C4-2B (cell line): ENCODE results near the gene VEPH1.

Source experiments
- H3K27ac ChIP-seq: fragments of 450-650 bp; 2 replicates; pipeline ENCODE4 v1.5.1; 2017
- CTCF ChIP-seq: fragments of 450-650 bp; conservative IDR thresholded peaks from 2 replicates; pipeline ENCODE4 v1.5.1; 2017; ENCODE audit warnings: mild to moderate bottlenecking
- ZFX ChIP-seq: fragments of 450-650 bp; IDR thresholded peaks from 2 replicates; pipeline ENCODE4 v1.6.1; 2017

VEPH1 gene

DNA sequence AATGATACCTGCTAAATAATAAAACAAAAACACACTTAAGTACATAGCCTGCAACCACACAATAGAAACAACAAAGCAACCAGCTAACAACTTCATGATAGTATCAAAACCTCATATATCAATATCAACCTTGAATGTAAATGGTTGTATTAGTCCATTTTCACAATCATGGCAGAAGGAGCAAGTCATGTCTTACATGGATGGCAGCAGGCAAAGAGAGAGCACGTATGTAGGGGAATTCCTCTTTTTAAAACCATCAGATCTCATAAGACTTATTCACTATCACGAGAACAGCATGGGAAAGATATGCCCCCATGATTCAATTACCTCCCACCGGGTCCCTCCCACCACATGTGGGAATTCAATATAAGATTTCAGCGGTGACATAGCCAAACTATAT is 111.1 kb downstream of the VEPH1 start:
- no peak for TF ChIP-seq ZFX
- TF ChIP-seq CTCF = no peak

DNA sequence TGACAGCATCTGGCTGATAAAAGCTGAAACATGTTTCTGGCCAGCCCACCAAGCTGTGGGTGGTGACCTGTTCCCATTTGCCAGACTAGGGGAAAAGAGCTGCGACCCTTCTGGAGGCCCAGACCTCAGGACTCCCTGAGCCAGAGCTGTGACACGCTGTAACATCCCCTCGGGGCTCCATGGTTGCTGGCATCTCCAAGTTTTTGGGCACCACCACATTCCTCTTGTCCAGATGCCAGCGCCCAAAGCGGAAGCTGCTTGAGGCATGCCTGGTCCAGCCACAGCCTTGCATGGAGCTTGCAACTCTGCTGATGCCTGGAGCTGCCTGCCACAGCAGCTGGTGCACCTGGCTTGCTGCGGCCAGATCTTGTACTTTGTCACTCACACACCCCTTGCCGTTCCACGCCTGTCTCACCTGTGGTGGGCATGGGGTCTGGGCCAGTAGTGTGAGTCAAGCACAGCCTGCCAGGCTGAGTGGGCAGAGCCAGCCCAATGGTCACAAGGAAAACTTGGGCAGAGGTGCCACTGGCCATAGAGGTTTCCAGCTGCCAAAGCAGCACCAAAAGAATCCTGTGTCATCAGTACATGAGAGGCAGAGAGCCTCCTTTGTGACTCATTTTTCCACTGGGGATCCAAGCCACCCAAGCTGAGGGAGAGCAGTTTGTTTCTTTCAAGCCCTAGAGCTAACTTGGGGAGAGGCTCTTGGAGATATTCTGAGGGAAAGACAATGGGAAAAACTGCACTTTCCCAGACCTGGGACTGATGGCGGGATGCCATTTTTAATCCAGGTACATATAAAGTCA is 112.3 kb downstream of the VEPH1 start:
- TF ChIP-seq CTCF = no peak
- no peak for TF ChIP-seq ZFX
- no peak overlapping the region for H3K27ac ChIP-seq

More for the DNA sequence above, 111.1 kb downstream of the VEPH1 start:
- no peak overlapping the region for H3K27ac ChIP-seq

DNA sequence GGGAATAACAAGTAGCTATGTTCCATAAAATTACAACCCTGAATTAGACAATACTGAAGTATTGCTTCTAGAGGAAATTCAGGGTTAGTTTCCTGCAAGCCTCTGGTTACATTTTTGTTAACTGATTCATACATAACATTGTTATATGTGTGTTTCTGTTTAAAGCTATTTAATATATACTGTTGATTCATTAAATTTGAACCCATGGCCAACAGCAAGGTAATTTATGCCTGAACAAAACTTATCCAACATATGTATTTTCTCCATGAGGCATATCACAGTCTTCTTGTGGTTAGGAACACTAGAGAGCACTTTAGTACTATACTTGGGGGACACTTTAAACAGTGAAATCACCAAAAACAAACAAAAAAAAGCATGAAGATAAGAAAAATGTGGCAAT is 114.2 kb downstream of the VEPH1 start:
- no peak for TF ChIP-seq CTCF
- TF ChIP-seq ZFX = no peak
- no peak overlapping the region for H3K27ac ChIP-seq

DNA sequence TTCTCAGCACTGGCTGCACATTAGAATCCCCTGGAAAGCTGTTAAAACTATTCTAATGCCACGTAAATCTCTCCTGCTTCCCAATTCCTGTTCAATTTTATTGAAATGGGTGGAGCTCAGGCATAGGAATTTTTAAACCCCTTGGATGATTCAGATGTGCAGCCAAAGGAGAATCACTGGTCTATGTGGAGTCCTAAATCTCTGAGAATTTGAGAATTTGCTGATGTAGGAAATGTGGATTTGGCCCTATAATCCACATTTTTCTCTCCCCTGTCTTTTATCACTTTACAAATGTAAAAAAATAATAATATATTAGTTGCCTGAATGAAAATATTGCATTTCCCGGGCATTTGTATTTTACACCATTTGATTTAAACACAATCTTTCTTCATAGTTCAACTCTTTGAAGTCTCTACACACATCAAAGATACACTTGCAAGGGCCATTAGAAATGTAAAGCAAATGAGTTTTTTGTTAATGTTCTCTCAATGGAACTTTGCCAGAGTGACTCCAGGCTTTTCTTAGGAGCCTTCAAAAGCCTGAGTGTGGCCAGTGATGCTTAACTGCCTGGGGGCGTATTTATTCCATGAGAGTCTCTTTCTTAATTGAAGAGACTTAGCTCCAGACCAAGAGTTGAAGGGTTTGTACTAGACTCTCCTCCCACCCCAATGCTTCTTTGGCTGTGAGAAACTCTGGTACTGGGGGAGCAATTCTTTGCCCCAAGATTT is 115.3 kb downstream of the VEPH1 start:
- H3K27ac ChIP-seq = no peak overlapping the region
- TF ChIP-seq CTCF (no peak), ZFX (no peak)

DNA sequence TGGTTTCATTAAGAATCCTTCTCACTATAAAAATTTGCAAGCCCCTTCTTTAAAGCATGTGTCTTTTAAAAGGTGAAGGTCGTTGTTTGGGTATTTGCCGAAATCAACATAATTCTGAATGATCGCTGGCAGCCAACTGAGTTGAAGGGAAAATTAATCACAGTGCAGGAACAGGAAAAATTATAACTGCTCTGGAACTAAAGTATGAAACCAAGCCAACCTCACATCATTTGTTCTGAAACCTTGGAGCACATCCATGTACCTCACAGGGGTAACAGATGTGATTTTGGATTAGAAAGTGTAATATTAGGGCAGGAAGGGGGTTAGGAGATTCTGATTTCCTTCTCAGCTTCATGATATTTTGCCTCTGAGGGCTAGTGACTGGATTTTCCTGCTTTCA is 118.7 kb downstream of the VEPH1 start:
- H3K27ac ChIP-seq = no peak overlapping the region
- no peak for TF ChIP-seq ZFX
- no peak for TF ChIP-seq CTCF

GRCh38 chr3:157384031-157384430 is 119.2 kb downstream of the VEPH1 start:
- H3K27ac ChIP-seq = no peak overlapping the region
- no peak for TF ChIP-seq CTCF
- TF ChIP-seq ZFX = no peak

- TF ChIP-seq CTCF = no peak
- TF ChIP-seq ZFX = no peak
- no peak overlapping the region for H3K27ac ChIP-seq
These were observed 121.6 kb downstream of the VEPH1 start for GRCh38 chr3:157381606-157382005.
